ENCODE data around the gene LASP1. TPM values are rescaled to one million over a fixed set of nuclear protein-coding genes. Genes with fewer than 3 reads are reported as not detected.

Gene LASP1
- total RNA-seq, 1 experiment from 2014 or later, result 78.3 TPM

DNA sequence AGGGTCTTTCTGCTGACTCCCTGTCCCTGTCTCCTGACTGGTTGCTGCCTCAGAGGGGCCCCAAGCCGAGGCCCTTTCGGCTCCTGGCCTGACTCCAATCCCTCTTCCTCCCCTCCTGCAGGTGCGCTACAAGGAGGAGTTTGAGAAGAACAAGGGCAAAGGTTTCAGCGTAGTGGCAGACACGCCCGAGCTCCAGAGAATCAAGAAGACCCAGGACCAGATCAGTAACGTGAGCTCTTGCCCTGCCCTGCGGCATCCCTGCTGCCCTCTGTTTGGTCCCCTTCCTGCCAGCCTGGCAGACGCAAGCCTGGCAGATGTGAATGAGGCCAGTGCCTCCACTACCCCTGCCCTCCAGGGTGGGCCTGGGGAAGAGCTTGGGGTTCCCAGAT, 28.4 kb downstream of the LASP1 start:
- DNase-seq (ENCODE audit: low spot score), result no peak
- TF ChIP-seq, protein P1, sequence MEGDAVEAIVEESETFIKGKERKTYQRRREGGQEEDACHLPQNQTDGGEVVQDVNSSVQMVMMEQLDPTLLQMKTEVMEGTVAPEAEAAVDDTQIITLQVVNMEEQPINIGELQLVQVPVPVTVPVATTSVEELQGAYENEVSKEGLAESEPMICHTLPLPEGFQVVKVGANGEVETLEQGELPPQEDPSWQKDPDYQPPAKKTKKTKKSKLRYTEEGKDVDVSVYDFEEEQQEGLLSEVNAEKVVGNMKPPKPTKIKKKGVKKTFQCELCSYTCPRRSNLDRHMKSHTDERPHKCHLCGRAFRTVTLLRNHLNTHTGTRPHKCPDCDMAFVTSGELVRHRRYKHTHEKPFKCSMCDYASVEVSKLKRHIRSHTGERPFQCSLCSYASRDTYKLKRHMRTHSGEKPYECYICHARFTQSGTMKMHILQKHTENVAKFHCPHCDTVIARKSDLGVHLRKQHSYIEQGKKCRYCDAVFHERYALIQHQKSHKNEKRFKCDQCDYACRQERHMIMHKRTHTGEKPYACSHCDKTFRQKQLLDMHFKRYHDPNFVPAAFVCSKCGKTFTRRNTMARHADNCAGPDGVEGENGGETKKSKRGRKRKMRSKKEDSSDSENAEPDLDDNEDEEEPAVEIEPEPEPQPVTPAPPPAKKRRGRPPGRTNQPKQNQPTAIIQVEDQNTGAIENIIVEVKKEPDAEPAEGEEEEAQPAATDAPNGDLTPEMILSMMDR (conservative IDR thresholded peaks at IDR 0.05; ENCODE audit: low read depth, low read length), result no peak
- TF ChIP-seq EZH2 (IDR thresholded peaks at IDR 0.05; ENCODE audit: borderline replicate concordance, low read depth, low read length, poor library complexity, severe bottlenecking), result no peak
- Histone ChIP-seq H3K27ac (ENCODE audit: low read depth, low read length, poor library complexity, severe bottlenecking) (no peak overlapping the region), H3K9me3 (ENCODE audit: low read depth, low read length, poor library complexity, severe bottlenecking) (no peaks in the 10 kb centered on the region), H3K27me3 (replicated peaks; ENCODE audit: insufficient read depth, low read depth, low read length, poor library complexity) (no peaks in the 10 kb centered on the region), H3K4me3 (ENCODE audit: low read depth, low read length, poor library complexity, severe bottlenecking) (no peak overlapping the region), H3K36me3 (ENCODE audit: insufficient read depth, low read length, poor library complexity, severe bottlenecking) (no peaks in the 10 kb centered on the region), H3K4me1 (ENCODE audit: insufficient read depth, low read length, poor library complexity, severe bottlenecking) (no peaks in the 10 kb centered on the region)
- CTCF ChIA-PET, result no interaction called here
- intact Hi-C loops (cut with micrococcal nuclease; ENCODE audit: unreplicated experiment), result no loop called here
- POLR2A ChIA-PET (ENCODE audit: low non-redundant PET), result no interaction called here
- BruUV-seq (replicated peaks), result no TSS peak

DNA sequence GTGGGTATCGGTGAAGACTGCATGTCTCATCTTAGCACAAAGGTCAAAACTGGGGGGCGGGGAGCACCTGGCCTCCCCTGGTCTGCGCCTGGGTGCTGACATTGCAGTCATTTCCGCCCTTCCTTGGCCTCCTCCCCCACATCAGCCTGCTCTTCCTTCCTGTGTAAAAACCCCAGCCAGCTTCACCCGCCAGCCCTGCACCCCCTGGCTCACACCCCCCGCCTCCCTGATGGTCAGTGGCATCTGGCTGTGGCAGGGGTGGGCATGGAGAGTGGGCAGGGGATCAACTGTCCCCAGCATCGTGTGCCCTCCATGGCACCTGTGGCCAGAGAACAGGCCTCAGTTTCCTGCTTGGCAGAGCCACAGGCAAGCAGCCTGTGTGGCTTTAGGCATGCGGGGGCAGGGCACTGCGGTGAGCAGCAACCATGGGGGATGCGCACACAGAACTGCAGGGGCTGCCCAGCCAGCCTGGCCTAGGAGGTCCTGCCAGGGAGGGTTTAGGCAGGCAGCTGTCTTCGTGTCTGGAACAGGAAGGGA, 29.0 kb downstream of the LASP1 start:
- Histone ChIP-seq H3K4me1 (ENCODE audit: insufficient read depth, low read length, poor library complexity, severe bottlenecking) (no peaks in the 10 kb centered on the region), H3K27ac (ENCODE audit: low read depth, low read length, poor library complexity, severe bottlenecking) (no peak overlapping the region), H3K4me3 (ENCODE audit: low read depth, low read length, poor library complexity, severe bottlenecking) (no peak overlapping the region), H3K27me3 (replicated peaks; ENCODE audit: insufficient read depth, low read depth, low read length, poor library complexity) (no peaks in the 10 kb centered on the region), H3K9me3 (ENCODE audit: low read depth, low read length, poor library complexity, severe bottlenecking) (no peaks in the 10 kb centered on the region), H3K36me3 (ENCODE audit: insufficient read depth, low read length, poor library complexity, severe bottlenecking) (no peaks in the 10 kb centered on the region)
- intact Hi-C loops (cut with micrococcal nuclease; ENCODE audit: unreplicated experiment), result no loop called here
- no peak for DNase-seq (ENCODE audit: low spot score)
- no TSS peak for BruUV-seq (replicated peaks)
- POLR2A ChIA-PET (ENCODE audit: low non-redundant PET), result no interaction called here
- CTCF ChIA-PET, result no interaction called here
- TF ChIP-seq, protein P1 (conservative IDR thresholded peaks at IDR 0.05; ENCODE audit: low read depth, low read length), result no peak
- no peak for TF ChIP-seq EZH2 (IDR thresholded peaks at IDR 0.05; ENCODE audit: borderline replicate concordance, low read depth, low read length, poor library complexity, severe bottlenecking)

DNA sequence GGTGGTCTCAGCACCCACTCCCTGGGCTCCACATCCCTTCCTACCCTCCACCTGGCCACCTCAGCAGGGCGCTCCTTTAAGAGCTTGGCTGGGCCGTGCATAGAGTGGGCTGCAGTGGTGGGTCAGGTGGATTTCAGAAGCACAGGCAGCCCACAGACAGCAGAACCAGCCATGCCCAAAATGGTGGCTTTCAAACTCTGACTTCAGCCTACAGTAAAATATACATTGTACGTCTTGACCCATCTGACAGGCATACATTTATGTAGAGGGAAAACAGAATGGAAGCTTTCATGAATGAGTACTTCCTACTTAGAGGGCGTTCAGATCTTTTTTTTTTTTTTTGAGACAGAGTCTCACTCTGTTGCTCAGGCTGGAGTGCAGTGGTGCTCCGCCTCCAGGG, 29.6 kb downstream of the LASP1 start:
- no peak overlapping the region for H3K4me3 ChIP-seq (ENCODE audit: low read depth, low read length, poor library complexity, severe bottlenecking)
- no peaks in the 10 kb centered on the region for H3K27me3 ChIP-seq (replicated peaks; ENCODE audit: insufficient read depth, low read depth, low read length, poor library complexity)
- POLR2A ChIA-PET (ENCODE audit: low non-redundant PET), result no interaction called here
- DNase-seq (ENCODE audit: low spot score), result no peak
- no peaks in the 10 kb centered on the region for H3K36me3 ChIP-seq (ENCODE audit: insufficient read depth, low read length, poor library complexity, severe bottlenecking)
- no TSS peak for BruUV-seq (replicated peaks)
- no peaks in the 10 kb centered on the region for H3K9me3 ChIP-seq (ENCODE audit: low read depth, low read length, poor library complexity, severe bottlenecking)
- TF ChIP-seq, protein P1 (conservative IDR thresholded peaks at IDR 0.05; ENCODE audit: low read depth, low read length), result no peak
- no peak for TF ChIP-seq EZH2 (IDR thresholded peaks at IDR 0.05; ENCODE audit: borderline replicate concordance, low read depth, low read length, poor library complexity, severe bottlenecking)
- intact Hi-C loops (cut with micrococcal nuclease; ENCODE audit: unreplicated experiment), result no loop called here
- no peak overlapping the region for H3K27ac ChIP-seq (ENCODE audit: low read depth, low read length, poor library complexity, severe bottlenecking)
- H3K4me1 ChIP-seq (ENCODE audit: insufficient read depth, low read length, poor library complexity, severe bottlenecking), result no peaks in the 10 kb centered on the region
- CTCF ChIA-PET, result no interaction called here
